IMR-90 (cell line): ENCODE data around the gene EBP. TPM values are rescaled to one million over a fixed set of nuclear protein-coding genes. Genes with fewer than 3 reads are reported as not detected.

Experiments used
- ATAC-seq: fragments of 200-7000 bp; cut with Tn5 transposase; 2 replicates; pipeline ENCODE4 v1.9.1; 2020; ENCODE audit warnings: low read depth, mild to moderate bottlenecking, moderate library complexity
- BruUV-seq: library from RNA; stranded (reverse); fragments of 400-500 nt; replicated peaks from 2 replicates; lab custom pipeline; 2021; lab: Mats Ljungman, UMichigan
- CTCF ChIA-PET: fragments of 300-600 bp; formaldehyde crosslinking; extraction: SDS; loops from one replicate; lab custom pipeline; 2021; ENCODE audit warnings: antibody characterized with exemption; lab: Yijun Ruan, JAX
- POLR2A ChIA-PET: fragments of 300-600 bp; sonication (Branson Sonifier 250); formaldehyde crosslinking; loops from one replicate; lab custom pipeline; 2022; ENCODE audit warnings: antibody characterized with exemption; ENCODE audit not compliant: unreplicated experiment; lab: Charles Lee
- DNase-seq: peaks from one replicate; pipeline ENCODE4 v3.0.0; 2013
- H2AFZ ChIP-seq: replicated peaks from 2 replicates; pipeline ENCODE3; 2013; ENCODE audit warnings: low read length, mild to moderate bottlenecking; ENCODE audit not compliant: poor library complexity
- H2AK5ac ChIP-seq: 2 replicates; pipeline ENCODE4 v1.6.1; 2013; ENCODE audit warnings: low read depth, low read length, inconsistent platforms
- H2AK9ac ChIP-seq: replicated peaks from 2 replicates; pipeline ENCODE3; 2013; ENCODE audit warnings: mild to moderate bottlenecking, low read depth, low read length, moderate library complexity; ENCODE audit not compliant: poor library complexity
- H2BK120ac ChIP-seq: 2 replicates; pipeline ENCODE4 v1.6.1; 2013; ENCODE audit warnings: low read depth, low read length, inconsistent platforms
- H2BK15ac ChIP-seq: 3 replicates; pipeline ENCODE4 v1.6.1; 2013; ENCODE audit warnings: low read depth, low read length, inconsistent platforms
- H2BK20ac ChIP-seq: 2 replicates; pipeline ENCODE4 v1.6.1; 2013; ENCODE audit warnings: low read depth, mild to moderate bottlenecking, inconsistent platforms, low read length, moderate library complexity
- H2BK5ac ChIP-seq: 2 replicates; pipeline ENCODE4 v1.6.1; 2013; ENCODE audit warnings: mild to moderate bottlenecking, low read depth, low read length, inconsistent platforms; ENCODE audit not compliant: poor library complexity, severe bottlenecking
- H3K14ac ChIP-seq: replicated peaks from 2 replicates; pipeline ENCODE4 v1.6.1; 2013; ENCODE audit warnings: low read depth, low read length, inconsistent platforms
- H3K18ac ChIP-seq: 2 replicates; pipeline ENCODE4 v1.6.1; 2013; ENCODE audit warnings: low read depth, low read length, control low read depth
- H3K23ac ChIP-seq: 2 replicates; pipeline ENCODE4 v1.6.1; 2013; ENCODE audit warnings: low read depth, low read length, inconsistent platforms
- H3K27ac ChIP-seq: 2 replicates; pipeline ENCODE4 v1.5.1; 2013; ENCODE audit warnings: mild to moderate bottlenecking, control low read depth, low read length; ENCODE audit not compliant: insufficient read depth
- H3K27me3 ChIP-seq: 2 replicates; pipeline ENCODE4 v1.6.1; 2013; ENCODE audit warnings: low read length; ENCODE audit not compliant: control insufficient read depth, insufficient read depth
- H3K36me3 ChIP-seq: 2 replicates; pipeline ENCODE4 v1.6.1; 2013; ENCODE audit warnings: low read length, mixed read lengths; ENCODE audit not compliant: control insufficient read depth, insufficient read depth
- H3K4ac ChIP-seq: 2 replicates; pipeline ENCODE4 v1.6.1; 2013; ENCODE audit warnings: low read depth, low read length, inconsistent platforms
- H3K4me1 ChIP-seq: 2 replicates; pipeline ENCODE4 v1.6.1; 2013; ENCODE audit warnings: low read length, mixed read lengths; ENCODE audit not compliant: control insufficient read depth, insufficient read depth
- H3K4me2 ChIP-seq: 2 replicates; pipeline ENCODE4 v1.6.1; 2013; ENCODE audit warnings: low read depth, mild to moderate bottlenecking, control low read depth, low read length, moderate library complexity
- H3K4me3 ChIP-seq: 2 replicates; pipeline ENCODE4 v1.5.1; 2013; ENCODE audit warnings: low read depth, mild to moderate bottlenecking, control low read depth, low read length, moderate library complexity; ENCODE audit not compliant: insufficient read depth
- H3K56ac ChIP-seq: 2 replicates; pipeline ENCODE4 v1.6.1; 2013; ENCODE audit warnings: low read length, inconsistent platforms; ENCODE audit not compliant: insufficient read depth; ENCODE audit errors: extremely low read depth
- H3K79me1 ChIP-seq, 2 experiments: 2 replicates each; pipeline ENCODE4 v1.6.1; 2013; ENCODE audit warnings: low read length in 2 of 2, inconsistent platforms in 1 of 2, low read depth in 1 of 2
- H3K9ac ChIP-seq: 2 replicates; pipeline ENCODE4 v1.6.1; 2013; ENCODE audit warnings: low read depth, low read length, control low read depth
- H3K9me1 ChIP-seq: 2 replicates; pipeline ENCODE4 v1.6.1; 2013; ENCODE audit warnings: low read length, inconsistent platforms; ENCODE audit not compliant: insufficient read depth
- H3K9me3 ChIP-seq: 2 replicates; pipeline ENCODE4 v1.6.1; 2013; ENCODE audit warnings: low read length; ENCODE audit not compliant: control insufficient read depth, insufficient read depth
- H4K20me1 ChIP-seq: 2 replicates; pipeline ENCODE4 v1.6.1; 2013; ENCODE audit warnings: low read length, inconsistent platforms; ENCODE audit not compliant: insufficient read depth
- H4K5ac ChIP-seq: 2 replicates; pipeline ENCODE4 v1.6.1; 2013; ENCODE audit warnings: mild to moderate bottlenecking, low read depth, low read length, control low read depth
- H4K8ac ChIP-seq, 2 experiments: 2 replicates each; pipeline ENCODE4 v1.6.1; 2013; ENCODE audit warnings: low read depth in 2 of 2, low read length in 2 of 2, control low read depth in 1 of 2, inconsistent platforms in 1 of 2
- H4K91ac ChIP-seq: 2 replicates; pipeline ENCODE4 v1.6.1; 2013; ENCODE audit warnings: low read depth, low read length, inconsistent platforms; ENCODE audit not compliant: insufficient read depth
- BHLHE40 ChIP-seq: fragments of 150-350 bp; IDR thresholded peaks from 2 replicates; pipeline ENCODE4 v1.6.1; 2016; ENCODE audit warnings: mild to moderate bottlenecking, low read depth, low read length
- CEBPB ChIP-seq: IDR thresholded peaks from 2 replicates; pipeline ENCODE4 v1.6.1; 2012; ENCODE audit warnings: low read depth, low read length, improper control_type of control experiment
- CHD1 ChIP-seq: IDR thresholded peaks from 2 replicates; pipeline ENCODE4 v1.6.1; 2012; ENCODE audit warnings: low read depth, low read length, improper control_type of control experiment
- CTCF ChIP-seq: conservative IDR thresholded peaks from 2 replicates; pipeline ENCODE4 v1.5.1; 2012; ENCODE audit warnings: mild to moderate bottlenecking, low read depth, low read length, improper control_type of control experiment
- ELK1 ChIP-seq: fragments of 150-350 bp; IDR thresholded peaks from 2 replicates; pipeline ENCODE4 v1.6.1; 2016; ENCODE audit warnings: low read depth, mild to moderate bottlenecking, low read length, moderate library complexity, borderline replicate concordance
- FOS ChIP-seq: fragments of 150-350 bp; IDR thresholded peaks from 2 replicates; pipeline ENCODE4 v1.6.1; 2016; ENCODE audit warnings: low read depth, low read length
- MAFK ChIP-seq: IDR thresholded peaks from 2 replicates; pipeline ENCODE4 v1.6.1; 2012; ENCODE audit warnings: low read depth, low read length, improper control_type of control experiment
- MAZ ChIP-seq: IDR thresholded peaks from 2 replicates; pipeline ENCODE4 v1.6.1; 2012; ENCODE audit warnings: low read depth, mild to moderate bottlenecking, low read length, improper control_type of control experiment, moderate library complexity, borderline replicate concordance
- MXI1 ChIP-seq: IDR thresholded peaks from 2 replicates; pipeline ENCODE4 v1.6.1; 2012; ENCODE audit warnings: low read depth, mild to moderate bottlenecking, low read length, moderate library complexity, borderline replicate concordance
- NFE2L2 ChIP-seq: fragments of 150-350 bp; IDR thresholded peaks from 2 replicates; pipeline ENCODE4 v1.6.1; 2016; ENCODE audit warnings: low read depth, mild to moderate bottlenecking, low read length
- POLR2A ChIP-seq: IDR thresholded peaks from 2 replicates; pipeline ENCODE4 v1.6.1; 2012; ENCODE audit warnings: mild to moderate bottlenecking, low read depth, low read length
- RAD21 ChIP-seq: IDR thresholded peaks from 2 replicates; pipeline ENCODE4 v1.6.1; 2012; ENCODE audit warnings: low read length, improper control_type of control experiment
- RCOR1 ChIP-seq: IDR thresholded peaks from 2 replicates; pipeline ENCODE4 v1.6.1; 2012; ENCODE audit warnings: mild to moderate bottlenecking, low read length, improper control_type of control experiment; ENCODE audit not compliant: insufficient replicate concordance
- RFX5 ChIP-seq: IDR thresholded peaks from 2 replicates; pipeline ENCODE4 v1.8.0; 2012; ENCODE audit warnings: low read depth, mild to moderate bottlenecking, low read length, moderate library complexity
- SMC3 ChIP-seq: fragments of 150-350 bp; IDR thresholded peaks from 2 replicates; pipeline ENCODE4 v1.6.1; 2016; ENCODE audit warnings: low read depth, mild to moderate bottlenecking, antibody characterized with exemption, low read length, moderate library complexity
- WGBS, 2 experiments: methylation state at CpG; one replicate each; pipeline versions ENCODE4 v1.1.5 to v1.1.7; 2013; ENCODE audit warnings: missing lambda C conversion rate in 2 of 2; ENCODE audit not compliant: insufficient read length in 1 of 2; ENCODE audit errors: extremely low coverage in 2 of 2; 5-methylcytosine and 5-hydroxymethylcytosine counted together
- dilution Hi-C: fragments of 300-500 bp; cut with HindIII; formaldehyde crosslinking; loops from one replicate; pipeline ENCODE4 v1.14.3; 2018; ENCODE audit warnings: low sequenced_read_pairs; ENCODE audit not compliant: unreplicated experiment
- in situ Hi-C: fragments of 300-500 bp; cut with MboI; formaldehyde crosslinking; loops from 3 replicates; pipeline ENCODE4 v1.14.3; 2019; ENCODE audit warnings: low sequenced_read_pairs, inconsistent platforms, mixed read lengths
- intact Hi-C: fragments of 100-400 bp; cut with micrococcal nuclease; formaldehyde crosslinking; loops from 2 replicates; pipeline ENCODE4 v1.10.0; 2022
- polyA plus RNA-seq, 3 experiments: library from polyadenylated mRNA; depleted of rRNA; stranded (reverse); fragments of >200 nt; gene quantifications; 2 replicates each; pipeline ENCODE4 v1.2.3, GENCODE V29; 2012; ENCODE audit warnings: low replicate concordance in 1 of 3
- total RNA-seq: library from RNA; depleted of rRNA; stranded (reverse); fragments of >200 nt; gene quantifications from 2 replicates; pipeline ENCODE4 v1.2.3, GENCODE V29; 2012

EBP gene
- total and polyA plus RNA-seq, 2 of the 4 experiments (the other 2 are of a cell fraction), result 39.4 to 78.9 TPM

GRCh38 chrX:48487362-48487798 is 34.2 kb upstream of the EBP start:
- in situ Hi-C loops, result no loop called here
- POLR2A ChIA-PET, result no interaction called here
- Histone ChIP-seq H3K18ac (no peak overlapping the region), H4K8ac (peak overlapping the region in 1 of 2 experiments; percentile 54; a peak in 1 of 4 replicates), H3K9me1 (peaks cover 11% of the 10 kb centered on the region), H2BK120ac (peak overlapping the region; percentile 4; the same call in 1 of the 2 replicates), H3K79me1 (no peaks in the 10 kb centered on the region), H3K27me3 (no peaks in the 10 kb centered on the region), H2BK20ac (peak overlapping the region; percentile 0; the same call in 1 of the 2 replicates), H4K20me1 (no peaks in the 10 kb centered on the region), H3K23ac (no peak overlapping the region), H3K36me3 (peaks cover 8% of the 10 kb centered on the region), H3K14ac (peak overlapping the region; percentile 3; the same call in 1 of the 2 replicates), H3K56ac (no peak overlapping the region), H2AK5ac (peak overlapping the region; percentile 63; the same call in 1 of the 2 replicates), H2BK15ac (peak overlapping the region; percentile 7; the same call in 1 of the 3 replicates), H2BK5ac (no peak overlapping the region), H2AK9ac (peak overlapping the region; percentile 76), H3K9ac (no peak overlapping the region), H4K5ac (no peak overlapping the region), H3K4me3 (no peak overlapping the region), H4K91ac (peak overlapping the region; percentile 31; the same call in 1 of the 2 replicates), H3K9me3 (no peaks in the 10 kb centered on the region; the same call in 1 of the 2 replicates), H3K27ac (no peak overlapping the region), H3K4me1 (peaks cover 3% of the 10 kb centered on the region), H3K4ac (peak overlapping the region; percentile 58), H3K4me2 (no peak overlapping the region), H2AFZ (peak overlapping the region; percentile 61)
- WGBS, 2 experiments, result 47% methylated on average over 9 of the region's 10 CpGs; no CpG with 5 or more reads in 1 of the 2 experiments
- CTCF ChIA-PET, result interaction anchor here (0.6 kb wide), 1 partner anchor 19 kb away, joined by 4 read pairs; no protein-coding TSS in a partner anchor
- peak; percentile 89 for DNase-seq
- peak; percentile 51 for ATAC-seq
- intact Hi-C loops, result no loop called here
- dilution Hi-C loops, result no loop called here
- BruUV-seq, result no TSS peak
- TF ChIP-seq SMC3 (no peak), RFX5 (no peak), BHLHE40 (0 out of 2 replicates have a peak, but pooled peaks have one; percentile 14), FOS (peak; percentile 38; the same call in 1 of the 2 replicates), MAFK (peak; percentile 14; the same call in 1 of the 2 replicates), POLR2A (no peak), MXI1 (no peak), NFE2L2 (peak; percentile 51; the same call in 1 of the 2 replicates), RCOR1 (no peak), CTCF (no peak), MAZ (no peak), RAD21 (no peak), CHD1 (no peak), ELK1 (no peak), CEBPB (0 out of 2 replicates have a peak, but pooled peaks have one; percentile 20)
